GM12873 (cell line): Measurements from ENCODE around the gene AIFM2.

Experiments
- TF ChIP-seq, protein P1 (sequence below): IDR thresholded peaks from 2 replicates; pipeline ENCODE4 v1.5.1; 2012; ENCODE audit warnings: low read depth, mild to moderate bottlenecking, moderate library complexity, low read length, control low read depth; ENCODE audit not compliant: insufficient read depth; ENCODE audit errors: missing control alignments

AIFM2 gene

DNA sequence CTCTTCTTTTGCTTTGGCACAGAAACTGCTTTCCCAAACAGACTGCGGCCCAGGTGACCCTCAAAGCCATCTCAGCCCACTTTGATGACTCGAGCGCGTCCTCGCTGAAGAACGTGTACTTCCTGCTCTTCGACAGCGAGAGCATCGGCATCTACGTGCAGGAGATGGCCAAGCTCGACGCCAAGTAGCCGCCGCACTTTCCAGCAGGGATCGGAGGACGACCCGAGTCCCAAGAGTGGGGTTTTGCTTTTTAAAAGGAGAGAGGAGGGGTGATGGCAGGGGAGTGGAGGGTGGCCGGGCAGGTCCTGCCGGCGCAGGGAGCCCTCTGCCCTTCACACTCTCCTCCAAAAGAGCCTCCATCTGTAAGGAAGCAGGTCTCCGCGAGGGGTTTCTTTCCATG lies 21.1 kb downstream of the AIFM2 start:
- TF ChIP-seq, protein P1, sequence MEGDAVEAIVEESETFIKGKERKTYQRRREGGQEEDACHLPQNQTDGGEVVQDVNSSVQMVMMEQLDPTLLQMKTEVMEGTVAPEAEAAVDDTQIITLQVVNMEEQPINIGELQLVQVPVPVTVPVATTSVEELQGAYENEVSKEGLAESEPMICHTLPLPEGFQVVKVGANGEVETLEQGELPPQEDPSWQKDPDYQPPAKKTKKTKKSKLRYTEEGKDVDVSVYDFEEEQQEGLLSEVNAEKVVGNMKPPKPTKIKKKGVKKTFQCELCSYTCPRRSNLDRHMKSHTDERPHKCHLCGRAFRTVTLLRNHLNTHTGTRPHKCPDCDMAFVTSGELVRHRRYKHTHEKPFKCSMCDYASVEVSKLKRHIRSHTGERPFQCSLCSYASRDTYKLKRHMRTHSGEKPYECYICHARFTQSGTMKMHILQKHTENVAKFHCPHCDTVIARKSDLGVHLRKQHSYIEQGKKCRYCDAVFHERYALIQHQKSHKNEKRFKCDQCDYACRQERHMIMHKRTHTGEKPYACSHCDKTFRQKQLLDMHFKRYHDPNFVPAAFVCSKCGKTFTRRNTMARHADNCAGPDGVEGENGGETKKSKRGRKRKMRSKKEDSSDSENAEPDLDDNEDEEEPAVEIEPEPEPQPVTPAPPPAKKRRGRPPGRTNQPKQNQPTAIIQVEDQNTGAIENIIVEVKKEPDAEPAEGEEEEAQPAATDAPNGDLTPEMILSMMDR: no peak

DNA sequence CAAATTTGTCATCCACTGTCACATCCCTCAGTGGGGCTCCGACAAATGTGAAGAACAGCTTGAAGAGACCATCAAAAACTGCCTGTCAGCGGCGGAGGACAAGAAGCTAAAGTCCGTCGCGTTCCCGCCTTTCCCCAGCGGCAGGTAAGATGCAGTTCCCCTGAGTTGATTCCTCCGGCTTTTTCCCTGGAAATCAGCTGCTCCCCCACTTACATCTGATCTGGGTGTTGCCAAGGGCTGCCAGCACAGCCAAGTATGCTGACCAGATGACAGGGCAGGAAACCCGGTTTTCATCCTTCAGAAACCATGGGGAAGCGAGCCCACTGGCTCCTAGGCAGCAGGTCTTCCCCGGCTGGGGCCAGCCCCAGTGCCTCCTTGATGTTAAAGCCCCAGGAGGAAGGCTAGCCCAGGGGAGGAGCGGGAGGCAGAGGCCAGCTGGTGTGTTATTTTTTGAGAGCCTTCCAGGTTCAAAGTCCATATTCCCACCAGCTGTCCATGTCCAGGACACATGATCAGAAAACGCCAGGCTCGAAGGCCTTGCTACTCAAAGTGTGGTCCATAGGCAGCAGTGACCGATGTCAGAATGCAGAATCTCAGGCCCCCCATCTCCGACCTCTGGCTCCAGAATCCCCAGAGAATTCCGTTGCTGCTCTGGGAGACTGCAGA lies 23.4 kb downstream of the AIFM2 start:
- TF ChIP-seq, protein P1: no peak

- TF ChIP-seq, protein P1: peak; percentile 65
Measured at GRCh38 chr10:70106958-70107791, 25.4 kb downstream of the AIFM2 start.

- TF ChIP-seq, protein P1: no peak
Measured at GRCh38 chr10:70101668-70102067, 31.0 kb downstream of the AIFM2 start.

DNA sequence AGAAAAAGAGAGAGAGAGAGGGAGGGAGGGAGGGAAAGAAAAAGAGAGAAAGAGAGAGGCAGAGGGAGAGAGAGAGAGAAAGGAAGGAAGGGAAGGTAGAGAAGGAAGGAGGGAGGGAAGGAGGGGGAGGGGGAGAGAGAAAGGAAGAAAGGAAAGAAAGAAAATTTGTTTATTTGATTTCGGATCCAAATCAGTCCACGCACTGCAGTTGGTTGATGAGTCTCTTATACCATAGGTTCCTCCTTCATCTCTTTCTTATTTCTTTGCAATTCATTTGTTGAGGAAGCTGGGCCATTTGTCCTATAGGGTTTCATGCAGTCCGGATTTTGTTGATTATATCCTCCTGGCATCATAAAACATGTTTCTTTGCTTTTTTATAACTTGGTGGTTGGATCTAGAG lies 34.4 kb downstream of the AIFM2 start:
- TF ChIP-seq, protein P1: no peak

- TF ChIP-seq, protein P1: no peak
Measured at GRCh38 chr10:70097459-70097858, 35.2 kb downstream of the AIFM2 start.

DNA sequence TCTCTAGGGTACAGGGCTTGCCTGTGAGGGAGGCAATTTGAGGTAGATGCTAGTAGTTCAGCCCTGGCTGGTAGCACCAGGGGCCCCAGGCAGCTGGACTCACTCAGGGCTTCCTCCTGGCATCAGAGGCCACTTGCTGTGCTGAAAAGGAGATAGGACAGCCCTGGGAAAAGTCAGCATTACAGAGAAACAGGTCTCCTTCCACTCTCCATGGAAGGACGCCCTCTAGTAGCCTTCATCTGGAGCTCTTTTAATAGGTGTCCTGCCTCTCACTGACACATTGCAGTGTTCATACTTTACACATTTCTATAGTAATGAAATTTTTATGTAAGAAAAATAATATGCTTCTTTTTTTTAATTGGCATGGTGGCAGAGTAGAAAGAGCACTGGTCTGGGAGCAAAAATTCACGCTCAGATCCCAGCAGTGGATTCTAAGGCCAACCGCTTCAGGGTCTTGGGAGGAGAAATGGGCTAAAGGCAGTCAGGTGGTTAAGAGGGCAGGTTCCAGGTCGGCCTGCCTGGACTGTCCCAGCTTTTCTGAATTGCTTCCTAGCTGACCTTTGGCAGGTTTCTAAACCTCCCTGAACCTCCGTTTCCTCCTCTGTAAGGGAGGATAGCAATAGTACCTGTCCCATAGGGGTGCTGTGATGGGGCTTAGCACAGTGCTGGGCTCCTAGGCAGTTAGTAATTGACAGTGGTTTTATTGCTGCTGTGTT lies 35.8 kb downstream of the AIFM2 start:
- TF ChIP-seq, protein P1: no peak
